ENCODE measurements around the gene LONRF2. TPM values are rescaled to one million over a fixed set of nuclear protein-coding genes. Genes with fewer than 3 reads are reported as not detected.

Gene LONRF2
- total RNA-seq, 1 experiment from 2014 or later: not detected

- CTCF ChIA-PET: interaction anchor here (0.6 to 5.9 kb wide), 12 partner anchors 8 to 714 kb away, joined by 3 to 54 read pairs (median 4); no protein-coding TSS in a partner anchor
These were observed 77.3 kb downstream of the LONRF2 start for GRCh38 chr2:100244881-100245605.

GRCh38 chr2:100243631-100244030, 78.7 kb downstream of the LONRF2 start:
- CTCF ChIA-PET: interaction anchor here (0.6 to 5.9 kb wide), 6 partner anchors 19 to 685 kb away, joined by 3 to 54 read pairs (median 4); no protein-coding TSS in a partner anchor

More at GRCh38 chr2:100244881-100245605, 77.3 kb downstream of the LONRF2 start:
- intact Hi-C loops (cut with micrococcal nuclease): no loop called here
- no peak overlapping the region for H3K4me3 Mint-ChIP-seq (ENCODE audit: unreplicated experiment)
- no peak overlapping the region for H3K27ac Mint-ChIP-seq (ENCODE audit: low read depth, unreplicated experiment)
- no TSS peak for BruUV-seq (replicated peaks)
- peaks cover 6% of the 10 kb centered on the region for H3K27me3 Mint-ChIP-seq (ENCODE audit: insufficient read depth, unreplicated experiment)
- H3K36me3 Mint-ChIP-seq (ENCODE audit: insufficient read depth, unreplicated experiment): no peaks in the 10 kb centered on the region
- no peak for TF ChIP-seq CTCF (IDR thresholded peaks at IDR 0.05; ENCODE audit: unreplicated experiment)
- DNase-seq (ENCODE audit: unreplicated experiment): no peak
- POLR2A ChIA-PET: no interaction called here
- H3K4me1 Mint-ChIP-seq (ENCODE audit: insufficient read depth, unreplicated experiment): no peaks in the 10 kb centered on the region
- H3K9me3 Mint-ChIP-seq (ENCODE audit: unreplicated experiment): no peaks in the 10 kb centered on the region

GRCh38 chr2:100242891-100243619, 79.2 kb downstream of the LONRF2 start:
- intact Hi-C loops (cut with micrococcal nuclease): loop anchor here (1.0 to 2.0 kb wide), 3 partner anchors 424 to 684 kb away; no protein-coding TSS in a partner anchor
- BruUV-seq (replicated peaks): no TSS peak
- peak; percentile 91 for TF ChIP-seq CTCF (IDR thresholded peaks at IDR 0.05; ENCODE audit: unreplicated experiment)
- DNase-seq (ENCODE audit: unreplicated experiment): peak; percentile 68
- no peaks in the 10 kb centered on the region for H3K4me1 Mint-ChIP-seq (ENCODE audit: insufficient read depth, unreplicated experiment)
- no peak overlapping the region for H3K4me3 Mint-ChIP-seq (ENCODE audit: unreplicated experiment)
- H3K27ac Mint-ChIP-seq (ENCODE audit: low read depth, unreplicated experiment): no peak overlapping the region
- no peaks in the 10 kb centered on the region for H3K36me3 Mint-ChIP-seq (ENCODE audit: insufficient read depth, unreplicated experiment)
- ChIA-PET CTCF (interaction anchor here (0.6 to 5.9 kb wide), 9 partner anchors 18 to 684 kb away, joined by 3 to 54 read pairs (median 4); no protein-coding TSS in a partner anchor), POLR2A (interaction anchor here (1.1 kb wide), 1 partner anchor 424 kb away, joined by 3 read pairs; no protein-coding TSS in a partner anchor)
- no peaks in the 10 kb centered on the region for H3K9me3 Mint-ChIP-seq (ENCODE audit: unreplicated experiment)
- H3K27me3 Mint-ChIP-seq (ENCODE audit: insufficient read depth, unreplicated experiment): no peaks in the 10 kb centered on the region

More at GRCh38 chr2:100243631-100244030, 78.7 kb downstream of the LONRF2 start:
- Mint-ChIP-seq H3K4me1 (ENCODE audit: insufficient read depth, unreplicated experiment) (no peaks in the 10 kb centered on the region), H3K27me3 (ENCODE audit: insufficient read depth, unreplicated experiment) (no peaks in the 10 kb centered on the region), H3K36me3 (ENCODE audit: insufficient read depth, unreplicated experiment) (no peaks in the 10 kb centered on the region), H3K27ac (ENCODE audit: low read depth, unreplicated experiment) (no peak overlapping the region), H3K4me3 (ENCODE audit: unreplicated experiment) (no peak overlapping the region), H3K9me3 (ENCODE audit: unreplicated experiment) (no peaks in the 10 kb centered on the region)
- intact Hi-C loops (cut with micrococcal nuclease): loop anchor here (1.0 to 2.0 kb wide), 3 partner anchors 424 to 684 kb away; no protein-coding TSS in a partner anchor
- no peak for TF ChIP-seq CTCF (IDR thresholded peaks at IDR 0.05; ENCODE audit: unreplicated experiment)
- DNase-seq (ENCODE audit: unreplicated experiment): no peak
- POLR2A ChIA-PET: no interaction called here
- BruUV-seq (replicated peaks): no TSS peak

GRCh38 chr2:100242476-100242875, 79.8 kb downstream of the LONRF2 start:
- ChIA-PET POLR2A (interaction anchor here (1.1 kb wide), 1 partner anchor 424 kb away, joined by 3 read pairs; no protein-coding TSS in a partner anchor), CTCF (interaction anchor here (0.6 to 5.9 kb wide), 11 partner anchors 15 to 684 kb away, joined by 3 to 54 read pairs (median 5); no protein-coding TSS in a partner anchor)
- H3K4me3 Mint-ChIP-seq (ENCODE audit: unreplicated experiment): no peak overlapping the region
- intact Hi-C loops (cut with micrococcal nuclease): loop anchor here (2.0 kb wide), 1 partner anchor 518 kb away; no protein-coding TSS in a partner anchor
- DNase-seq (ENCODE audit: unreplicated experiment): no peak
- TF ChIP-seq CTCF (IDR thresholded peaks at IDR 0.05; ENCODE audit: unreplicated experiment): no peak
- H3K27ac Mint-ChIP-seq (ENCODE audit: low read depth, unreplicated experiment): no peak overlapping the region
- H3K4me1 Mint-ChIP-seq (ENCODE audit: insufficient read depth, unreplicated experiment): no peaks in the 10 kb centered on the region
- H3K27me3 Mint-ChIP-seq (ENCODE audit: insufficient read depth, unreplicated experiment): no peaks in the 10 kb centered on the region
- BruUV-seq (replicated peaks): no TSS peak
- H3K9me3 Mint-ChIP-seq (ENCODE audit: unreplicated experiment): no peaks in the 10 kb centered on the region
- no peaks in the 10 kb centered on the region for H3K36me3 Mint-ChIP-seq (ENCODE audit: insufficient read depth, unreplicated experiment)

Data from MCF 10A (cell line).